Activated CD4-positive, alpha-beta T cell treated with anti-CD3 and anti-CD28 coated beads for 36 hours (primary cell): ENCODE measurements around the gene PAX5. TPM values are rescaled to one million over a fixed set of nuclear protein-coding genes. Genes with fewer than 3 reads are reported as not detected.
"Not testable (repeated sequence)": the region's sequence is repeated elsewhere in the genome, so short reads cannot be mapped to it uniquely, and the experiment has no call there.

Experiments used
- ATAC-seq: fragments of 200-7000 bp; cut with Tn5 transposase; one replicate; pipeline ENCODE4 v1.10.0; 2021; ENCODE audit warnings: mild to moderate bottlenecking, moderate library complexity
- CTCF ChIA-PET: fragments of 350-600 bp; sonication (Branson Sonifier 250); formaldehyde crosslinking; loops from one replicate; lab custom pipeline; 2021; ENCODE audit warnings: antibody characterized with exemption; lab: Charles Lee
- POLR2A ChIA-PET: fragments of 350-600 bp; sonication (Branson Sonifier 250); formaldehyde crosslinking; loops from one replicate; lab custom pipeline; 2021; ENCODE audit warnings: antibody characterized with exemption, inconsistent platforms; lab: Charles Lee
- DNase-seq: peaks from one replicate; pipeline ENCODE4 v3.0.0-alpha.2; 2020
- H3K27ac Mint-ChIP-seq: one replicate; pipeline ENCODE4 v1.8.0; 2021; ENCODE audit warnings: mixed read lengths
- H3K27me3 Mint-ChIP-seq: one replicate; pipeline ENCODE4 v1.8.0; 2021; ENCODE audit warnings: mixed read lengths
- H3K36me3 Mint-ChIP-seq: one replicate; pipeline ENCODE4 v1.8.0; 2021; ENCODE audit warnings: low read depth, mixed read lengths
- H3K4me1 Mint-ChIP-seq: one replicate; pipeline ENCODE4 v1.8.0; 2021; ENCODE audit warnings: mixed read lengths
- H3K4me3 Mint-ChIP-seq: one replicate; pipeline ENCODE4 v1.8.0; 2021; ENCODE audit warnings: mild to moderate bottlenecking, moderate library complexity, mixed read lengths
- H3K9me3 Mint-ChIP-seq: one replicate; pipeline ENCODE4 v1.8.0; 2021; ENCODE audit warnings: low read depth, mixed read lengths
- intact Hi-C, 2 experiments: fragments of 100-400 bp; cut with DNase I in 1 of 2; cut with micrococcal nuclease in 1 of 2; formaldehyde crosslinking; loops; one replicate each; pipeline versions ENCODE4 v1.14.2 to v1.15.1; 2022 to 2024; cut with DNase I, micrococcal nuclease
- total RNA-seq, 2 experiments: library from RNA; stranded (reverse); gene quantifications; one replicate each; pipeline ENCODE4 v1.2.3, GENCODE V29; 2021

Gene PAX5
- total RNA-seq: under 1 TPM; 0.21 to 0.51 TPM

- peaks cover 4% of the 10 kb centered on the region for H3K36me3 Mint-ChIP-seq
- ChIA-PET CTCF (interaction anchor here (0.7 kb wide), 1 partner anchor 12 kb away, joined by 3 read pairs; no protein-coding TSS in a partner anchor), POLR2A (no interaction called here)
- no peaks in the 10 kb centered on the region for H3K9me3 Mint-ChIP-seq
- DNase-seq: peak; percentile 10
- ATAC-seq: no peak
- peaks cover 53% of the 10 kb centered on the region for H3K4me1 Mint-ChIP-seq
- intact Hi-C loops: loop anchor here (10.0 kb wide), 1 partner anchor 541 kb away; the partner anchor contains the start of gene FBXO10 (in 2 of the 2)
- H3K4me3 Mint-ChIP-seq: peak within 1 kb of the TSS; percentile 61
- no peak within 1 kb of the TSS for H3K27ac Mint-ChIP-seq
- peaks cover 76% of the 10 kb centered on the region for H3K27me3 Mint-ChIP-seq
These were observed at the start of gene PAX5 for GRCh38 chr9:37033682-37034304. Gene PAX5, minus strand, starts transcription at chr9:37034268. Its CDS starts 237 bp downstream, at chr9:37034031.

GRCh38 chr9:37083654-37084053 lies 49.6 kb upstream of the PAX5 start:
- Mint-ChIP-seq H3K9me3 (no peaks in the 10 kb centered on the region), H3K36me3 (peaks cover 46% of the 10 kb centered on the region), H3K4me3 (peak overlapping the region; percentile 27), H3K27me3 (no peaks in the 10 kb centered on the region), H3K27ac (no peak overlapping the region), H3K4me1 (peaks cover 55% of the 10 kb centered on the region)
- ATAC-seq (no peak), DNase-seq (no peak)
- POLR2A ChIA-PET: no interaction called here
- intact Hi-C loops: loop anchor here (5.0 kb wide), 2 partner anchors 104 to 219 kb away; no protein-coding TSS in a partner anchor
- CTCF ChIA-PET: interaction anchor here (1.2 kb wide), 1 partner anchor 375 kb away, joined by 3 read pairs; no protein-coding TSS in a partner anchor

- no peaks in the 10 kb centered on the region for H3K9me3 Mint-ChIP-seq
- peak overlapping the region; percentile 94 for H3K4me3 Mint-ChIP-seq
- ATAC-seq (no peak), DNase-seq (no peak)
- peaks cover 55% of the 10 kb centered on the region for H3K4me1 Mint-ChIP-seq
- H3K27ac Mint-ChIP-seq: no peak overlapping the region
- intact Hi-C loops: loop anchor here (5.0 kb wide), 2 partner anchors 105 to 220 kb away; no protein-coding TSS in a partner anchor
- H3K36me3 Mint-ChIP-seq: peaks cover 35% of the 10 kb centered on the region
- ChIA-PET POLR2A (interaction anchor here (0.7 kb wide), 1 partner anchor 33 kb away, joined by 4 read pairs; no protein-coding TSS in a partner anchor), CTCF (interaction anchor here (0.8 to 2.5 kb wide), 3 partner anchors 38 to 376 kb away, joined by 3 to 6 read pairs (median 3); partner anchors contain the start of gene ZCCHC7)
- H3K27me3 Mint-ChIP-seq: no peaks in the 10 kb centered on the region
These were observed 48.2 kb upstream of the PAX5 start for GRCh38 chr9:37082214-37082765.

GRCh38 chr9:37081507-37081906 lies 47.4 kb upstream of the PAX5 start:
- ChIA-PET CTCF (interaction anchor here (0.8 to 2.5 kb wide), 2 partner anchors 39 to 57 kb away, joined by 3 to 6 read pairs; partner anchors contain the start of gene ZCCHC7), POLR2A (interaction anchor here (1.2 kb wide), 1 partner anchor 39 kb away, joined by 5 read pairs; the partner anchor contains the start of gene ZCCHC7)
- peak overlapping the region; percentile 94 for H3K4me3 Mint-ChIP-seq
- H3K4me1 Mint-ChIP-seq: peaks cover 55% of the 10 kb centered on the region
- intact Hi-C loops: loop anchor here (5.0 kb wide), 2 partner anchors 106 to 221 kb away; no protein-coding TSS in a partner anchor
- peaks cover 28% of the 10 kb centered on the region for H3K36me3 Mint-ChIP-seq
- ATAC-seq, DNase-seq, H3K9me3 Mint-ChIP-seq, H3K27me3 Mint-ChIP-seq: not testable (repeated sequence)
- peak overlapping the region; percentile 65 for H3K27ac Mint-ChIP-seq

- H3K36me3 Mint-ChIP-seq: peaks cover 17% of the 10 kb centered on the region
- ChIA-PET CTCF (interaction anchor here (0.6 to 2.5 kb wide), 4 partner anchors 39 to 221 kb away, joined by 3 to 6 read pairs (median 4); partner anchors contain the start of gene ZCCHC7), POLR2A (interaction anchor here (0.6 to 1.5 kb wide), 5 partner anchors 40 to 278 kb away, joined by 3 to 9 read pairs (median 4); partner anchors contain the start of gene ZCCHC7)
- peak overlapping the region; percentile 94 for H3K4me3 Mint-ChIP-seq
- intact Hi-C loops: loop anchor here (5.0 kb wide), 2 partner anchors 107 to 222 kb away; no protein-coding TSS in a partner anchor
- DNase-seq, H3K27me3 Mint-ChIP-seq, H3K9me3 Mint-ChIP-seq: not testable (repeated sequence)
- peak overlapping the region; percentile 96 for H3K27ac Mint-ChIP-seq
- peak; percentile 11 for ATAC-seq
- peaks cover 48% of the 10 kb centered on the region for H3K4me1 Mint-ChIP-seq
These were observed 46.1 kb upstream of the PAX5 start for GRCh38 chr9:37080165-37080628.

GRCh38 chr9:37079370-37080164 lies 45.5 kb upstream of the PAX5 start:
- Mint-ChIP-seq H3K4me1 (peaks cover 42% of the 10 kb centered on the region), H3K36me3 (peaks cover 15% of the 10 kb centered on the region), H3K27ac (peak overlapping the region; percentile 96), H3K9me3 (no peaks in the 10 kb centered on the region), H3K27me3 (peaks cover 3% of the 10 kb centered on the region), H3K4me3 (peak overlapping the region; percentile 94)
- ChIA-PET CTCF (interaction anchor here (0.6 to 1.3 kb wide), 6 partner anchors 10 to 222 kb away, joined by 3 to 5 read pairs (median 4); no protein-coding TSS in a partner anchor), POLR2A (interaction anchor here (0.5 to 1.5 kb wide), 4 partner anchors 41 to 279 kb away, joined by 3 to 9 read pairs (median 4); partner anchors contain the start of gene ZCCHC7)
- peak; percentile 98 for ATAC-seq
- intact Hi-C loops: loop anchor here (1.0 to 5.0 kb wide), 14 partner anchors 41 to 406 kb away; partner anchors contain the start of genes ZCCHC7 (in 2 of the 2), GRHPR (in 1 of the 2), POLR1E (in 1 of the 2) and ZBTB5 (in 1 of the 2)
- DNase-seq: peak; percentile 97

GRCh38 chr9:37074790-37075189 lies 40.7 kb upstream of the PAX5 start:
- intact Hi-C loops, H3K4me3 Mint-ChIP-seq, CTCF ChIA-PET, H3K9me3 Mint-ChIP-seq, H3K36me3 Mint-ChIP-seq, H3K27me3 Mint-ChIP-seq, DNase-seq, H3K27ac Mint-ChIP-seq, POLR2A ChIA-PET, ATAC-seq, H3K4me1 Mint-ChIP-seq: not testable (repeated sequence)

GRCh38 chr9:37066139-37066725 lies 32.2 kb upstream of the PAX5 start:
- DNase-seq: no peak
- Mint-ChIP-seq H3K4me3 (no peak overlapping the region), H3K27ac (no peak overlapping the region), H3K9me3 (no peaks in the 10 kb centered on the region), H3K27me3 (peaks cover 20% of the 10 kb centered on the region), H3K36me3 (no peaks in the 10 kb centered on the region), H3K4me1 (no peaks in the 10 kb centered on the region)
- ChIA-PET POLR2A (no interaction called here), CTCF (no interaction called here)
- intact Hi-C loops: no loop called here
- no peak for ATAC-seq

GRCh38 chr9:37062336-37062735 lies 28.3 kb upstream of the PAX5 start:
- POLR2A ChIA-PET: interaction anchor here (1.1 kb wide), 1 partner anchor 299 kb away, joined by 3 read pairs; no protein-coding TSS in a partner anchor
- no peaks in the 10 kb centered on the region for H3K9me3 Mint-ChIP-seq
- peaks cover 26% of the 10 kb centered on the region for H3K27me3 Mint-ChIP-seq
- H3K4me1 Mint-ChIP-seq: no peaks in the 10 kb centered on the region
- intact Hi-C loops: no loop called here
- ATAC-seq: no peak
- CTCF ChIA-PET: interaction anchor here (1.0 to 1.3 kb wide), 2 partner anchors 70 to 189 kb away, joined by 3 read pairs; no protein-coding TSS in a partner anchor
- no peaks in the 10 kb centered on the region for H3K36me3 Mint-ChIP-seq
- no peak overlapping the region for H3K27ac Mint-ChIP-seq
- DNase-seq: no peak
- H3K4me3 Mint-ChIP-seq: no peak overlapping the region

- ATAC-seq: no peak
- H3K27me3 Mint-ChIP-seq: peaks cover 26% of the 10 kb centered on the region
- H3K4me1 Mint-ChIP-seq: no peaks in the 10 kb centered on the region
- H3K9me3 Mint-ChIP-seq: no peaks in the 10 kb centered on the region
- H3K4me3 Mint-ChIP-seq: no peak overlapping the region
- no peak overlapping the region for H3K27ac Mint-ChIP-seq
- POLR2A ChIA-PET: interaction anchor here (1.1 kb wide), 1 partner anchor 299 kb away, joined by 3 read pairs; no protein-coding TSS in a partner anchor
- CTCF ChIA-PET: interaction anchor here (1.0 to 1.3 kb wide), 2 partner anchors 69 to 189 kb away, joined by 3 read pairs; no protein-coding TSS in a partner anchor
- H3K36me3 Mint-ChIP-seq: no peaks in the 10 kb centered on the region
- intact Hi-C loops: no loop called here
- no peak for DNase-seq
These were observed 27.7 kb upstream of the PAX5 start for GRCh38 chr9:37061768-37062167.
